K562 (cell line): ENCODE measurements around the gene CDCA4. TPM values are rescaled to one million over a fixed set of nuclear protein-coding genes. Genes with fewer than 3 reads are reported as not detected.

ENCODE experiments used
- MXI1 ChIP-seq: IDR thresholded peaks from 2 replicates; pipeline ENCODE4 v1.6.1; 2011; ENCODE audit warnings: low read depth, mild to moderate bottlenecking, improper control_type of control experiment, low read length
- PTTG1 ChIP-seq: fragments of 450-650 bp; IDR thresholded peaks from 2 replicates; pipeline ENCODE4 v1.6.1; 2016; ENCODE audit warnings: low read depth, mild to moderate bottlenecking, missing genetic modification characterization, missing compliant biosample characterization
- SMC3 ChIP-seq: conservative IDR thresholded peaks from 2 replicates; pipeline ENCODE4 v1.6.1; 2011; ENCODE audit warnings: low read depth, low read length, improper control_type of control experiment; ENCODE audit not compliant: insufficient read depth
- TEAD4 ChIP-seq, 2 experiments: sonication (generic) in 1 of 2; formaldehyde crosslinking in 1 of 2; IDR thresholded peaks; 2 replicates each; pipeline versions ENCODE4 v1.6.1 to v1.8.0; 2012 to 2022; ENCODE audit warnings: borderline replicate concordance in 1 of 2, inconsistent platforms in 1 of 2, low read length in 1 of 2, mild to moderate bottlenecking in 1 of 2, missing genetic modification reagents in 1 of 2
- U2AF1 ChIP-seq: fragments of 200-400 bp; formaldehyde crosslinking; optimal IDR thresholded peaks from 2 replicates; pipeline ENCODE3; 2017; ENCODE audit warnings: mild to moderate bottlenecking, low read depth, low read length, moderate library complexity
- ZNF324 ChIP-seq: fragments of 250-450 bp; sonication (Bioruptor Pico); IDR thresholded peaks from 2 replicates; pipeline ENCODE4 v1.4.0; 2020; ENCODE audit warnings: mild to moderate bottlenecking
- ZNF740 ChIP-seq, 3 experiments: fragments of 200-800 bp in 1 of 3; sonication (Bioruptor generic) in 1 of 3; sonication (generic) in 1 of 3; formaldehyde crosslinking in 1 of 3; IDR thresholded peaks; 2 replicates each; pipeline versions ENCODE4 v1.6.1 to v1.8.0; 2016 to 2022; ENCODE audit warnings: mild to moderate bottlenecking in 2 of 3, missing compliant biosample characterization in 2 of 3, missing genetic modification characterization in 2 of 3, missing genetic modification reagents in 1 of 3
- polyA plus RNA-seq, 8 experiments: library from polyadenylated mRNA; depleted of rRNA in 4 of 8; stranded (reverse) in 5 of 8; unstranded in 3 of 8; fragments of >200 nt; fragmentation: Nextera tagmentation in 2 of 8; fragmentation: Illumina TruSeq in 1 of 8; extraction: Ambion mirVana in 2 of 8; extraction: Trizol in 1 of 8; gene quantifications; 2 replicates each; pipeline versions ENCODE4 v1.2.1 to v1.2.3, GENCODE V29; 2011 to 2014; ENCODE audit warnings: inconsistent platforms in 1 of 8, missing spikeins in 1 of 8
- total RNA-seq, 7 experiments: library from RNA; depleted of rRNA in 6 of 7; stranded (reverse); fragments of >200 nt in 6 of 7; fragmentation: Illumina TruSeq in 2 of 7; extraction: Trizol in 2 of 7; gene quantifications; 2 replicates each; pipeline versions ENCODE4 v1.2.1 to v1.2.3, GENCODE V29; 2011 to 2021; ENCODE audit warnings: low replicate concordance in 1 of 7
- TF ChIP-seq, protein P1 (sequence below), 2 experiments: fragments of 450-650 bp; IDR thresholded peaks; 2 replicates each; pipeline ENCODE4 v1.6.1; 2016; ENCODE audit warnings: mild to moderate bottlenecking in 2 of 2, borderline replicate concordance in 1 of 2, low read depth in 1 of 2, moderate library complexity in 1 of 2
- TF ChIP-seq, protein P2 (sequence below), 2 experiments: fragments of 450-650 bp in 1 of 2; IDR thresholded peaks; 2 replicates each; pipeline ENCODE4 v1.6.1; 2011 to 2017; ENCODE audit warnings: low read depth in 2 of 2, antibody characterized with exemption in 1 of 2, borderline replicate concordance in 1 of 2, low read length in 1 of 2, mild to moderate bottlenecking in 1 of 2, mixed read lengths in 1 of 2; ENCODE audit not compliant: control insufficient read depth in 1 of 2
- TF ChIP-seq, protein P3 (sequence below): fragments of 450-650 bp; formaldehyde crosslinking; IDR thresholded peaks from 2 replicates; pipeline ENCODE4 v1.4.0; 2020; ENCODE audit warnings: mild to moderate bottlenecking, moderate library complexity

The CDCA4 gene
- total and polyA plus RNA-seq, 9 of the 15 experiments (the other 6 are each of a cell fraction or from before 2014, with no cell fraction given), result 6.6 to 44.2 (median 23.0) TPM

DNA sequence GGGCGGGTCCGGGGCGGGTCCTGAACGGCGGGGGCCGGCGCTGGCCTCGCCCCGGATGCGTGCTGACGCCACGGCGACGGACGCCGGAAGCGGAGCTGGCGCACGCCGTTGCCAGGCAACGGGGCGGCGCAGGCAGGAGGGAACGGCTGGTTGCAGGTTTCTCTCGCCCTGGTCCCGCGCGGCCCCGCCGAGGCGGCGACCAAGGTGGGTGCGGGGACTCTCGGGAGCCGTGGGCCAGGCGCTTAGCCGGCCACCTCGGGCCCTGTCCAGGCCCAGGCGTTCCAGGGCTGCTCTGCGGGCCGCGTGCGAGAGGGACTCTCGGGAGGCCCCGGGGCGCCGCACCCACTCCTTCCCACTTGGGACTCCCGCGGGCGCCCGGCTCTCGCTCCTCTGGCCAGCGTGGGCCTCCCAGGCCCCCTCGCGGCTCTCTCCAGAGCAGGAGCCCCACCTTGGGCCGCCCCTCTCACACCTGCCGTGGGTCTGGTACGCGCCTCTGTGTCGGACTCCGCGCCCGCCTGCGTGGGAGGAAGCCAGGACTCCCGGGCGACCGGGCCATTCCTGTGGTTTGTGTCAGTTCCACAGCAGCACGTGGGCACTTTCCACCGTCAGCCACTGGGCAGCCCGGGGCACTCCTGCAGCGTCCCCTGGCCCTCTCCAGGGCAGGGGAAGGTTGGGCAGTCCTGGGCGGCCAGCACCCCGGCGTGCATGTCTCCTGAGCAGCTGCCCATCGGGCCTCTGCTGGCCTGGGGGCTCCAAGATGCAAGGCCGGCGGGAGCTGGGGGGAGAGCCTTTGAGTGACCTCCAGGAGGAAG, 35.0 kb downstream of the CDCA4 start, which contains the start of gene CLBA1 (continued):
- TF ChIP-seq, protein P1, sequence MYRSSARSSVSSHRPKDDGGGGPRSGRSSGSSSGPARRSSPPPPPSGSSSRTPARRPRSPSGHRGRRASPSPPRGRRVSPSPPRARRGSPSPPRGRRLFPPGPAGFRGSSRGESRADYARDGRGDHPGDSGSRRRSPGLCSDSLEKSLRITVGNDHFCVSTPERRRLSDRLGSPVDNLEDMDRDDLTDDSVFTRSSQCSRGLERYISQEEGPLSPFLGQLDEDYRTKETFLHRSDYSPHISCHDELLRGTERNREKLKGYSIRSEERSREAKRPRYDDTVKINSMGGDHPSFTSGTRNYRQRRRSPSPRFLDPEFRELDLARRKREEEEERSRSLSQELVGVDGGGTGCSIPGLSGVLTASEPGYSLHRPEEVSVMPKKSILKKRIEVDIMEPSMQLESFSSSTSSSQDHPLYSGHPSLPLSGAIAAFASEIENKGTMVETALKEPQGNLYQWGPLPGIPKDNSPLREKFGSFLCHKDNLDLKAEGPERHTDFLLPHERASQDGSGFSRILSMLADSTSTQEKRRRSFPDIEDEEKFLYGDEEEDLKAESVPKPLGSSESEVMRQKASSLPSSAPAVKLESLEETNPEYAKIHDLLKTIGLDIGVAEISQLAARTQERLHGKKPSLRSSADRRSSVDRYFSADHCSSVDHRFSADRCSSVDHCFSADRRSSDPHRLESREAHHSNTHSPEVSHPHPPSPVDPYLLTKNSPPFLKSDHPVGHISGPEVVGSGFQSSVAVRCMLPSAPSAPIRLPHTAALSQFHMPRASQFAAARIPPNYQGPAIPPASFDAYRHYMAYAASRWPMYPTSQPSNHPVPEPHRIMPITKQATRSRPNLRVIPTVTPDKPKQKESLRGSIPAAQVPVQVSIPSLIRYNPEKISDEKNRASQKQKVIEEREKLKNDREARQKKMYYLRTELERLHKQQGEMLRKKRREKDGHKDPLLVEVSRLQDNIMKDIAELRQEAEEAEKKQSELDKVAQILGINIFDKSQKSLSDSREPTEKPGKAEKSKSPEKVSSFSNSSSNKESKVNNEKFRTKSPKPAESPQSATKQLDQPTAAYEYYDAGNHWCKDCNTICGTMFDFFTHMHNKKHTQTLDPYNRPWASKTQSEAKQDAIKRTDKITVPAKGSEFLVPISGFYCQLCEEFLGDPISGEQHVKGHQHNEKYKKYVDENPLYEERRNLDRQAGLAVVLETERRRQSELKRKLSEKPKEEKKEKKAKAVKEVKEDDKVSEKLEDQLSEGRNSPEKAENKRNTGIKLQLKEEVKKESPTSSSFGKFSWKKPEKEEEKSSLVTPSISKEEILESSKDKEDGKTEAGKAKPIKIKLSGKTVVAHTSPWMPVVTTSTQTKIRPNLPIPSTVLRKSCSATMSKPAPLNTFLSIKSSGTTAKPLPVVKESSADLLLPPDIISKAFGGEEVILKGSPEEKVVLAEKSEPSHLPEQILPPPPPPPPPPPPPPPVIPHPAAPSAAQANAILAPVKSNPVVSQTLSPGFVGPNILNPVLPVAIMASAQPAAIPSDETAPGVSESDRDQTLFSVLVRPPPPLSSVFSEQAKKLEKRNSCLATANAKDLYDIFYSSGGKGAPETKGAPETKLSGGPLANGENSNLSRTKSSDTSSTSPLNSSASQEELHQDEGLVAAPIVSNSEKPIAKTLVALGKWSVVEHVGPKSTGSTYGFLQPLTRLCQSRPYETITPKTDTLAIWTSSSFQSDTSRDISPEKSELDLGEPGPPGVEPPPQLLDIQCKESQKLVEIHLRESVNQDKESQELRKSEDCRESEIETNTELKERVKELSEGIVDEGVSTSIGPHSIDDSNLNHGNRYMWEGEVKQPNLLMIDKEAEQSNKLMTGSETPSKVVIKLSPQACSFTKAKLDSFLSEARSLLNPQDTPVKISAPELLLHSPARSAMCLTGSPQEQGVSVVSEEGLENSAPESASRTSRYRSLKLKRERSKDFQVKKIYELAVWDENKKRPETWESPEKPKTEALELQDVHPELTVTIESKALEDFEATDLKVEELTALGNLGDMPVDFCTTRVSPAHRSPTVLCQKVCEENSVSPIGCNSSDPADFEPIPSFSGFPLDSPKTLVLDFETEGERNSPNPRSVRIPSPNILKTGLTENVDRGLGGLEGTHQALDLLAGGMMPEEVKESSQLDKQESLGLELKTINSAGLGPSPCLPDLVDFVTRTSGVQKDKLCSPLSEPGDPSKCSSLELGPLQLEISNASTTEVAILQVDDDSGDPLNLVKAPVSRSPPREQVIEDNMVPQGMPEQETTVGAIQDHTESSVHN (IDR thresholded peaks at IDR 0.05; ENCODE audit: borderline replicate concordance in 1 of 2, low read depth in 1 of 2), result no peak
- TF ChIP-seq TEAD4 (IDR thresholded peaks at IDR 0.05; ENCODE audit: low read length), result no peak
- no peak for TF ChIP-seq TEAD4 (CRISPR knock-in tag; IDR thresholded peaks at IDR 0.05; ENCODE audit: borderline replicate concordance)
- TF ChIP-seq PTTG1 (tag), result no peak
- TF ChIP-seq ZNF324, result no peak
- TF ChIP-seq U2AF1, result no peak
- TF ChIP-seq, protein P2, sequence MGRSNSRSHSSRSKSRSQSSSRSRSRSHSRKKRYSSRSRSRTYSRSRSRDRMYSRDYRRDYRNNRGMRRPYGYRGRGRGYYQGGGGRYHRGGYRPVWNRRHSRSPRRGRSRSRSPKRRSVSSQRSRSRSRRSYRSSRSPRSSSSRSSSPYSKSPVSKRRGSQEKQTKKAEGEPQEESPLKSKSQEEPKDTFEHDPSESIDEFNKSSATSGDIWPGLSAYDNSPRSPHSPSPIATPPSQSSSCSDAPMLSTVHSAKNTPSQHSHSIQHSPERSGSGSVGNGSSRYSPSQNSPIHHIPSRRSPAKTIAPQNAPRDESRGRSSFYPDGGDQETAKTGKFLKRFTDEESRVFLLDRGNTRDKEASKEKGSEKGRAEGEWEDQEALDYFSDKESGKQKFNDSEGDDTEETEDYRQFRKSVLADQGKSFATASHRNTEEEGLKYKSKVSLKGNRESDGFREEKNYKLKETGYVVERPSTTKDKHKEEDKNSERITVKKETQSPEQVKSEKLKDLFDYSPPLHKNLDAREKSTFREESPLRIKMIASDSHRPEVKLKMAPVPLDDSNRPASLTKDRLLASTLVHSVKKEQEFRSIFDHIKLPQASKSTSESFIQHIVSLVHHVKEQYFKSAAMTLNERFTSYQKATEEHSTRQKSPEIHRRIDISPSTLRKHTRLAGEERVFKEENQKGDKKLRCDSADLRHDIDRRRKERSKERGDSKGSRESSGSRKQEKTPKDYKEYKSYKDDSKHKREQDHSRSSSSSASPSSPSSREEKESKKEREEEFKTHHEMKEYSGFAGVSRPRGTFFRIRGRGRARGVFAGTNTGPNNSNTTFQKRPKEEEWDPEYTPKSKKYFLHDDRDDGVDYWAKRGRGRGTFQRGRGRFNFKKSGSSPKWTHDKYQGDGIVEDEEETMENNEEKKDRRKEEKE (IDR thresholded peaks at IDR 0.05; ENCODE audit: borderline replicate concordance in 1 of 2, control insufficient read depth in 1 of 2, low read depth in 2 of 2, low read length in 1 of 2), result no peak
- TF ChIP-seq, protein P3, sequence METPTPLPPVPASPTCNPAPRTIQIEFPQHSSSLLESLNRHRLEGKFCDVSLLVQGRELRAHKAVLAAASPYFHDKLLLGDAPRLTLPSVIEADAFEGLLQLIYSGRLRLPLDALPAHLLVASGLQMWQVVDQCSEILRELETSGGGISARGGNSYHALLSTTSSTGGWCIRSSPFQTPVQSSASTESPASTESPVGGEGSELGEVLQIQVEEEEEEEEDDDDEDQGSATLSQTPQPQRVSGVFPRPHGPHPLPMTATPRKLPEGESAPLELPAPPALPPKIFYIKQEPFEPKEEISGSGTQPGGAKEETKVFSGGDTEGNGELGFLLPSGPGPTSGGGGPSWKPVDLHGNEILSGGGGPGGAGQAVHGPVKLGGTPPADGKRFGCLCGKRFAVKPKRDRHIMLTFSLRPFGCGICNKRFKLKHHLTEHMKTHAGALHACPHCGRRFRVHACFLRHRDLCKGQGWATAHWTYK, result 0 out of 2 replicates have a peak, but pooled peaks have one; percentile 13
- TF ChIP-seq MXI1, result 0 out of 2 replicates have a peak, but pooled peaks have one; percentile 53
- no peak for TF ChIP-seq SMC3
- no peak for TF ChIP-seq ZNF740 (CRISPR knock-in tag; IDR thresholded peaks at IDR 0.05)
- no peak for TF ChIP-seq ZNF740 (tag; IDR thresholded peaks at IDR 0.05)
